DOHH2 (cell line): Measurements from ENCODE around the gene CAPN14.

Source experiments
- H3F3A ChIP-seq: fragments of 200-600 bp; sonication (generic), shearing (Covaris generic); 2 replicates; pipeline ENCODE4 v1.6.0; 2016; ENCODE audit warnings: antibody characterized with exemption, mild to moderate bottlenecking; ENCODE audit not compliant: control insufficient read depth, insufficient read depth
- H3K27ac ChIP-seq: fragments of 200-600 bp; sonication (generic); 2 replicates; pipeline ENCODE4 v1.5.1; 2014; ENCODE audit warnings: low read depth, mild to moderate bottlenecking, low read length, moderate library complexity
- H3K27me3 ChIP-seq: fragments of 200-600 bp; sonication (generic); 2 replicates; pipeline ENCODE4 v1.6.1; 2014; ENCODE audit warnings: mild to moderate bottlenecking, low read length, mixed read lengths; ENCODE audit not compliant: control insufficient read depth
- H3K36me3 ChIP-seq: fragments of 200-600 bp; sonication (generic); 2 replicates; pipeline ENCODE4 v1.6.1; 2014; ENCODE audit warnings: mild to moderate bottlenecking, low read length, moderate library complexity, mixed read lengths; ENCODE audit not compliant: control insufficient read depth
- H3K4me1 ChIP-seq: fragments of 200-600 bp; sonication (generic); 2 replicates; pipeline ENCODE4 v1.6.1; 2014; ENCODE audit warnings: mild to moderate bottlenecking, low read length, mixed read lengths; ENCODE audit not compliant: control insufficient read depth
- H3K4me2 ChIP-seq: fragments of 200-600 bp; sonication (generic); 2 replicates; pipeline ENCODE4 v1.6.0; 2014; ENCODE audit warnings: mild to moderate bottlenecking, low read length, moderate library complexity
- H3K4me3 ChIP-seq: fragments of 200-600 bp; sonication (generic); 2 replicates; pipeline ENCODE4 v1.5.1; 2014; ENCODE audit warnings: mild to moderate bottlenecking, low read length, mixed read lengths
- H3K79me2 ChIP-seq: fragments of 200-600 bp; sonication (generic); 2 replicates; pipeline ENCODE4 v1.6.1; 2014; ENCODE audit warnings: mild to moderate bottlenecking, low read length, mixed read lengths; ENCODE audit not compliant: control insufficient read depth
- H3K9me2 ChIP-seq: fragments of 200-600 bp; sonication (generic); replicated peaks from 2 replicates; pipeline ENCODE4 v1.6.1; 2014; ENCODE audit warnings: mild to moderate bottlenecking, low read length, mixed read lengths; ENCODE audit not compliant: control insufficient read depth
- H3K9me3 ChIP-seq: fragments of 200-600 bp; sonication (generic); 2 replicates; pipeline ENCODE4 v1.6.1; 2014; ENCODE audit warnings: antibody characterized with exemption, low read length, mixed read lengths; ENCODE audit not compliant: control insufficient read depth, insufficient read depth
- H4K20me1 ChIP-seq: fragments of 200-600 bp; sonication (generic); 2 replicates; pipeline ENCODE4 v1.6.0; 2014; ENCODE audit warnings: low read depth, mild to moderate bottlenecking, antibody characterized with exemption, low read length, moderate library complexity; ENCODE audit not compliant: control insufficient read depth, insufficient read depth
- CTCF ChIP-seq: fragments of 200-600 bp; sonication (generic); IDR thresholded peaks from one replicate; pipeline ENCODE4 v1.5.1; 2014; ENCODE audit warnings: antibody characterized with exemption, mild to moderate bottlenecking, low read depth, low read length; ENCODE audit not compliant: poor library complexity, severe bottlenecking
- EZH2phosphoT487 ChIP-seq: fragments of 200-600 bp; sonication (generic); IDR thresholded peaks from 2 replicates; pipeline ENCODE4 v1.6.1; 2017; ENCODE audit warnings: borderline replicate concordance, mild to moderate bottlenecking, antibody characterized with exemption, low read length, moderate library complexity, mixed read lengths

CAPN14 gene

GRCh38 chr2:31247711-31248110, 30.4 kb upstream of the CAPN14 start:
- Histone ChIP-seq H3K27me3 (no peaks in the 10 kb centered on the region), H3F3A (no peaks in the 10 kb centered on the region), H3K36me3 (no peaks in the 10 kb centered on the region), H3K4me2 (no peak overlapping the region), H3K79me2 (no peaks in the 10 kb centered on the region), H3K9me2 (no peaks in the 10 kb centered on the region), H3K27ac (no peak overlapping the region), H3K9me3 (no peaks in the 10 kb centered on the region), H3K4me3 (no peak overlapping the region), H3K4me1 (peaks cover 10% of the 10 kb centered on the region), H4K20me1 (no peaks in the 10 kb centered on the region)
- no peak for TF ChIP-seq EZH2phosphoT487
- no peak for TF ChIP-seq CTCF

GRCh38 chr2:31246184-31246852, 29.0 kb upstream of the CAPN14 start:
- TF ChIP-seq CTCF: no peak
- no peak for TF ChIP-seq EZH2phosphoT487
- no peaks in the 10 kb centered on the region for H3K9me2 ChIP-seq

GRCh38 chr2:31244101-31244500, 26.8 kb upstream of the CAPN14 start:
- no peaks in the 10 kb centered on the region for H3K4me1 ChIP-seq
- H3K9me2 ChIP-seq: no peaks in the 10 kb centered on the region
- no peak overlapping the region for H3K4me3 ChIP-seq
- no peaks in the 10 kb centered on the region for H3K79me2 ChIP-seq
- no peaks in the 10 kb centered on the region for H4K20me1 ChIP-seq
- no peaks in the 10 kb centered on the region for H3F3A ChIP-seq
- no peak overlapping the region for H3K4me2 ChIP-seq
- no peaks in the 10 kb centered on the region for H3K9me3 ChIP-seq
- H3K27me3 ChIP-seq: no peaks in the 10 kb centered on the region
- no peaks in the 10 kb centered on the region for H3K36me3 ChIP-seq
- TF ChIP-seq CTCF (no peak), EZH2phosphoT487 (no peak)
- no peak overlapping the region for H3K27ac ChIP-seq

More at GRCh38 chr2:31246184-31246852, 29.0 kb upstream of the CAPN14 start:
- Histone ChIP-seq H3K9me3 (no peaks in the 10 kb centered on the region), H3K4me1 (no peaks in the 10 kb centered on the region), H3K4me2 (no peak overlapping the region), H3F3A (no peaks in the 10 kb centered on the region), H3K79me2 (no peaks in the 10 kb centered on the region), H3K27ac (no peak overlapping the region), H3K4me3 (no peak overlapping the region), H3K36me3 (no peaks in the 10 kb centered on the region), H4K20me1 (no peaks in the 10 kb centered on the region), H3K27me3 (no peaks in the 10 kb centered on the region)
